Common myeloid progenitor, CD34-positive (primary cell): ENCODE results near the gene LRRFIP2.

Experiments
- CTCF ChIA-PET: fragments of 350-600 bp; sonication (Branson Sonifier 250); formaldehyde crosslinking; loops from one replicate; lab custom pipeline; 2021; ENCODE audit warnings: antibody characterized with exemption; lab: Charles Lee
- POLR2A ChIA-PET: fragments of 350-600 bp; sonication (Branson Sonifier 250); formaldehyde crosslinking; loops from one replicate; lab custom pipeline; 2021; ENCODE audit warnings: antibody characterized with exemption; lab: Charles Lee
- DNase-seq, 3 donors: peaks; one replicate each; pipeline versions ENCODE4 v3.0.0 to v3.0.0-alpha.2; 2013
- H3K27ac ChIP-seq, 2 experiments: 1 replicate in 1 of 2; 2 replicates in 1 of 2; pipeline ENCODE4 v1.7.0; 2013; ENCODE audit warnings: inconsistent platforms in 2 of 2, low read length in 2 of 2, mild to moderate bottlenecking in 2 of 2, low read depth in 1 of 2, moderate library complexity in 1 of 2; ENCODE audit not compliant: severe bottlenecking in 2 of 2, insufficient read depth in 1 of 2, poor library complexity in 1 of 2
- H3K27me3 ChIP-seq, 5 experiments: replicated peaks in 2 of 5; 1 replicate in 3 of 5; 2 replicates in 2 of 5; pipeline versions ENCODE4 v1.6.1 to v1.7.0; 2013; ENCODE audit warnings: low read length in 4 of 5, mild to moderate bottlenecking in 2 of 5, moderate library complexity in 2 of 5, inconsistent platforms in 1 of 5; ENCODE audit not compliant: insufficient read depth in 5 of 5, control insufficient read depth in 4 of 5
- H3K36me3 ChIP-seq, 4 experiments: 1 replicate in 2 of 4; 2 replicates in 2 of 4; pipeline versions ENCODE4 v1.6.1 to v1.7.0; 2013; ENCODE audit warnings: low read length in 3 of 4, control low read depth in 1 of 4, mild to moderate bottlenecking in 1 of 4; ENCODE audit not compliant: control insufficient read depth in 4 of 4, insufficient read depth in 4 of 4
- H3K4me1 ChIP-seq, 4 experiments: 1 replicate in 3 of 4; 2 replicates in 1 of 4; pipeline versions ENCODE4 v1.6.1 to v1.7.1; 2013; ENCODE audit warnings: low read length in 3 of 4, mild to moderate bottlenecking in 3 of 4, control low read depth in 1 of 4, inconsistent platforms in 1 of 4, moderate library complexity in 1 of 4; ENCODE audit not compliant: control insufficient read depth in 4 of 4, insufficient read depth in 4 of 4; ENCODE audit errors: control extremely low read depth in 1 of 4
- H3K4me3 ChIP-seq, 7 experiments: 1 replicate in 4 of 7; 2 replicates in 3 of 7; pipeline versions ENCODE4 v1.5.1 to v1.7.0; 2013; ENCODE audit warnings: mild to moderate bottlenecking in 7 of 7, low read length in 6 of 7, moderate library complexity in 6 of 7, inconsistent platforms in 2 of 7, low read depth in 2 of 7, control low read depth in 1 of 7; ENCODE audit not compliant: insufficient read depth in 4 of 7, control insufficient read depth in 1 of 7; ENCODE audit errors: extremely low read depth in 1 of 7
- H3K9me3 ChIP-seq, 5 experiments: 1 replicate in 4 of 5; 2 replicates in 1 of 5; pipeline versions ENCODE4 v1.6.1 to v1.7.1; 2013; ENCODE audit warnings: low read length in 4 of 5, mild to moderate bottlenecking in 2 of 5, inconsistent platforms in 1 of 5, low read depth in 1 of 5, moderate library complexity in 1 of 5; ENCODE audit not compliant: control insufficient read depth in 4 of 5, insufficient read depth in 2 of 5; ENCODE audit errors: control extremely low read depth in 1 of 5
- WGBS: methylation state at CpG from one replicate; pipeline ENCODE4 v1.1.5; 2013; ENCODE audit not compliant: insufficient coverage; 5-methylcytosine and 5-hydroxymethylcytosine counted together

LRRFIP2 gene

GRCh38 chr3:37072892-37073291, 101.5 kb downstream of the LRRFIP2 start:
- POLR2A ChIA-PET = no interaction called here

GRCh38 chr3:37071921-37072320, 102.5 kb downstream of the LRRFIP2 start:
- no CpG with 5 or more reads among the region's 3 CpGs for whole genome bisulfite sequencing
- ChIA-PET CTCF (interaction anchor here (1.2 to 1.5 kb wide), 2 partner anchors 9 to 47 kb away, joined by 3 to 4 read pairs; no protein-coding TSS in a partner anchor), POLR2A (no interaction called here)
- Histone ChIP-seq H3K27me3 (no peaks in the 10 kb centered on the region), H3K4me1 (peaks cover 7 to 30% (median 14%) of the 10 kb centered on the region in 4 experiments), H3K4me3 (no peak overlapping the region), H3K27ac (peak overlapping the region in 1 of 2 experiments; percentile 26), H3K36me3 (peaks cover under 1 to 14% (median 4%) of the 10 kb centered on the region in 4 experiments), H3K9me3 (no peaks in the 10 kb centered on the region)
- DNase-seq = no peak

More at GRCh38 chr3:37072892-37073291, 101.5 kb downstream of the LRRFIP2 start:
- CTCF ChIA-PET = interaction anchor here (1.2 to 1.5 kb wide), 2 partner anchors 13 to 48 kb away, joined by 3 to 4 read pairs; no protein-coding TSS in a partner anchor
- Histone ChIP-seq H3K27ac (peak overlapping the region in 1 of 2 experiments; percentile 75), H3K9me3 (no peaks in the 10 kb centered on the region), H3K36me3 (peaks cover 2 to 21% (median 4%) of the 10 kb centered on the region in 4 experiments), H3K4me3 (peak overlapping the region in 5 of 7 experiments; percentile 27 to 66 (median 33)), H3K4me1 (peaks cover 7 to 29% (median 14%) of the 10 kb centered on the region in 4 experiments), H3K27me3 (no peaks in the 10 kb centered on the region)
- WGBS = 0% methylated on average over 1 of the region's 2 CpGs
- DNase-seq = peak; percentile 50 to 71 (median 68)

DNA sequence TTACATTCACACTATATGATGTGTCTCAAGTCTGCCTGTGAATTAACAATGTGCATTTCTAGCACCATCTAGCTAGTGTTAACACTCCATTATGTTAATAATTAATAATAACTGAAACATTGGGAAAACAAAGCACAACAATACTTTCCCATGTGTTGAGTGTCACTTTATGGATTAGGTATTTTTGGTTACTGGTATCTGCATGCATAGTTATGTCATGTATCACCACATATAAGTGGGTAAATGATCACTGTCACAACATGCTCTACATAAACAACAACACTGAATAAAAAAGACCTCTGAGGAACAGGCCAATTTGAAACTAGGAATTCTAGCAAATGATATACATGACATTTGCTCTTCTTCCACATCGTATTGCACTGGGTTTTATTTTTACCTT, 106.4 kb downstream of the LRRFIP2 start:
- Histone ChIP-seq H3K27ac (no peak overlapping the region), H3K27me3 (no peaks in the 10 kb centered on the region), H3K9me3 (no peaks in the 10 kb centered on the region), H3K36me3 (peaks cover 0 to 23% (median 14%) of the 10 kb centered on the region in 4 experiments), H3K4me1 (peaks cover 3 to 18% (median 9%) of the 10 kb centered on the region in 4 experiments), H3K4me3 (no peak overlapping the region)
- ChIA-PET POLR2A (no interaction called here), CTCF (interaction anchor here (0.6 to 1.4 kb wide), 3 partner anchors 19 to 136 kb away, joined by 3 to 4 read pairs (median 3); no protein-coding TSS in a partner anchor)
- WGBS = 86% methylated on average over 1 of the region's 1 CpG
- no peak for DNase-seq

- CTCF ChIA-PET = interaction anchor here (1.4 kb wide), 1 partner anchor 19 kb away, joined by 3 read pairs; no protein-coding TSS in a partner anchor
- Histone ChIP-seq H3K9me3 (no peaks in the 10 kb centered on the region), H3K27me3 (no peaks in the 10 kb centered on the region), H3K27ac (no peak overlapping the region), H3K36me3 (peaks cover 0 to 28% (median 15%) of the 10 kb centered on the region in 4 experiments), H3K4me1 (peaks cover 0 to 13% (median 5%) of the 10 kb centered on the region in 4 experiments), H3K4me3 (no peak overlapping the region)
- WGBS = 100% methylated on average over 1 of the region's 3 CpGs
- DNase-seq = no peak
- POLR2A ChIA-PET = no interaction called here
Observed at GRCh38 chr3:37067577-37067976, 106.8 kb downstream of the LRRFIP2 start.

GRCh38 chr3:37064747-37065146, 109.6 kb downstream of the LRRFIP2 start:
- CTCF ChIA-PET = interaction anchor here (1.1 kb wide), 1 partner anchor 13 kb away, joined by 3 read pairs; no protein-coding TSS in a partner anchor
- H3K36me3 ChIP-seq = peaks cover 2 to 41% (median 22%) of the 10 kb centered on the region in 4 experiments
- 100% methylated on average over 3 of the region's 3 CpGs for WGBS

DNA sequence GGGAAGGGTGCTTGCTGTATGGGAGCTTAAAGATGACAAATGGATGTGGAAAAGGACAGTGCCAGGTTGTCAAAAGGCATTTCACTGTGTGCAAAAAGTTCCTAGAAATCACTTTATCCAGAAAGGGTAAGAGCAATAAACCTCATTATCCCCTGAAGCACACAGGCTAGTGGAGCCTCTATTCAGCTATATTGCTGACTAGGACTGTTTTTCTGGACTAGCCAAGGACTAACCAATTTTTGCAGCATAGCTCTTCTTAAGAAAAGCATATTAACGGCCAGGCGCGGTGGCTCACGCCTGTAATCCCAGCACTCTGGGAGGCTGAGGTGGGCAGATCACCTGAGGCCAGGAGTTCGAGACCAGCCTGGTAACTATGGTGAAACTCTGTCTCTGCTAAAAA, 116.3 kb downstream of the LRRFIP2 start:
- peaks cover 0 to 10% (median 2%) of the 10 kb centered on the region in 4 experiments for H3K4me1 ChIP-seq
- no peaks in the 10 kb centered on the region for H3K27me3 ChIP-seq
- DNase-seq = no peak
- CTCF ChIA-PET = interaction anchor here (0.8 to 1.2 kb wide), 2 partner anchors 139 to 156 kb away, joined by 3 read pairs; no protein-coding TSS in a partner anchor
- POLR2A ChIA-PET = interaction anchor here (0.7 kb wide), 1 partner anchor 65 kb away, joined by 3 read pairs; no protein-coding TSS in a partner anchor
- no peak overlapping the region for H3K4me3 ChIP-seq
- H3K9me3 ChIP-seq = no peaks in the 10 kb centered on the region
- WGBS = 100% methylated on average over 5 of the region's 5 CpGs
- H3K27ac ChIP-seq = no peak overlapping the region
- peaks cover 15 to 65% (median 37%) of the 10 kb centered on the region in 4 experiments for H3K36me3 ChIP-seq

More at GRCh38 chr3:37064747-37065146, 109.6 kb downstream of the LRRFIP2 start:
- no peak for DNase-seq
- no peaks in the 10 kb centered on the region for H3K9me3 ChIP-seq
- H3K27me3 ChIP-seq = no peaks in the 10 kb centered on the region
- POLR2A ChIA-PET = no interaction called here
- H3K4me3 ChIP-seq = no peak overlapping the region
- peaks cover 0 to 12% (median 2%) of the 10 kb centered on the region in 4 experiments for H3K4me1 ChIP-seq
- H3K27ac ChIP-seq = no peak overlapping the region

- Histone ChIP-seq H3K4me1 (peaks cover 0 to 10% (median 2%) of the 10 kb centered on the region in 4 experiments), H3K27ac (no peak overlapping the region), H3K4me3 (no peak overlapping the region), H3K9me3 (no peaks in the 10 kb centered on the region), H3K27me3 (no peaks in the 10 kb centered on the region), H3K36me3 (peaks cover 17 to 62% (median 37%) of the 10 kb centered on the region in 4 experiments)
- no peak for DNase-seq
- ChIA-PET POLR2A (interaction anchor here (0.5 kb wide), 1 partner anchor 9 kb away, joined by 3 read pairs; no protein-coding TSS in a partner anchor), CTCF (interaction anchor here (1.2 kb wide), 2 partner anchors 46 to 157 kb away, joined by 3 read pairs; no protein-coding TSS in a partner anchor)
Observed at GRCh38 chr3:37056826-37057225, 117.6 kb downstream of the LRRFIP2 start.
